Thyroid gland (tissue), 4 donors: ENCODE measurements around the gene SYNM. TPM values are rescaled to one million over a fixed set of nuclear protein-coding genes. Genes with fewer than 3 reads are reported as not detected.

Source experiments
- DNase-seq, 2 donors: peaks; one replicate each; pipeline ENCODE4 v3.0.0-alpha.2; 2019
- H3K27ac ChIP-seq, 3 donors: fragments of 200-600 bp; sonication (generic); 1 replicate in 2 of 3; 2 replicates in 1 of 3; pipeline ENCODE4 v1.5.1; 2016 to 2019; ENCODE audit warnings: mild to moderate bottlenecking in 1 of 3, moderate library complexity in 1 of 3
- H3K27me3 ChIP-seq: fragments of 200-600 bp; sonication (generic); one replicate; pipeline ENCODE4 v1.5.1; 2019
- H3K36me3 ChIP-seq, 2 donors: fragments of 200-600 bp; sonication (generic); one replicate each; pipeline ENCODE4 v1.5.1; 2016 to 2019
- H3K4me1 ChIP-seq, 2 donors: fragments of 200-600 bp; sonication (generic); one replicate each; pipeline ENCODE4 v1.5.1; 2017 to 2019
- H3K4me3 ChIP-seq, 3 donors: fragments of 200-600 bp; sonication (generic); replicated peaks in 1 of 3; 1 replicate in 2 of 3; 2 replicates in 1 of 3; pipeline ENCODE4 v1.5.1; 2016; ENCODE audit warnings: mild to moderate bottlenecking in 1 of 3
- H3K9me3 ChIP-seq: fragments of 200-600 bp; sonication (generic); one replicate; pipeline ENCODE4 v1.5.1; 2017
- POLR2A ChIP-seq, 2 donors: fragments of 450-650 bp; IDR thresholded peaks; one replicate each; pipeline ENCODE4 v1.6.1; 2017; ENCODE audit warnings: antibody characterized with exemption in 2 of 2, mild to moderate bottlenecking in 2 of 2, moderate library complexity in 1 of 2
- WGBS, 2 donors: methylation state at CpG; one replicate each; pipeline ENCODE4 v1.1.5; 2017; 5-methylcytosine and 5-hydroxymethylcytosine counted together
- intact Hi-C: fragments of 100-400 bp; cut with DNase I; formaldehyde crosslinking; loops from one replicate; pipeline ENCODE4 v1.15.1; 2023
- total RNA-seq, 4 donors: library from RNA; depleted of rRNA; stranded (reverse); fragments of >200 nt; gene quantifications; one replicate each; pipeline ENCODE4 v1.2.3, GENCODE V29; 2016
- TF ChIP-seq, protein P1 (sequence below), 6 experiments: fragments of 200-600 bp in 3 of 6; fragments of 450-650 bp in 3 of 6; sonication (generic) in 3 of 6; IDR thresholded peaks; one replicate each; pipeline ENCODE4 v1.5.1; 2016 to 2019; ENCODE audit warnings: antibody characterized with exemption in 6 of 6, mild to moderate bottlenecking in 2 of 6, inconsistent platforms in 1 of 6, moderate library complexity in 1 of 6

The SYNM gene
- total RNA-seq, 4 donors from 2014 or later: 14.8 to 24.8 (median 21.5) TPM

DNA sequence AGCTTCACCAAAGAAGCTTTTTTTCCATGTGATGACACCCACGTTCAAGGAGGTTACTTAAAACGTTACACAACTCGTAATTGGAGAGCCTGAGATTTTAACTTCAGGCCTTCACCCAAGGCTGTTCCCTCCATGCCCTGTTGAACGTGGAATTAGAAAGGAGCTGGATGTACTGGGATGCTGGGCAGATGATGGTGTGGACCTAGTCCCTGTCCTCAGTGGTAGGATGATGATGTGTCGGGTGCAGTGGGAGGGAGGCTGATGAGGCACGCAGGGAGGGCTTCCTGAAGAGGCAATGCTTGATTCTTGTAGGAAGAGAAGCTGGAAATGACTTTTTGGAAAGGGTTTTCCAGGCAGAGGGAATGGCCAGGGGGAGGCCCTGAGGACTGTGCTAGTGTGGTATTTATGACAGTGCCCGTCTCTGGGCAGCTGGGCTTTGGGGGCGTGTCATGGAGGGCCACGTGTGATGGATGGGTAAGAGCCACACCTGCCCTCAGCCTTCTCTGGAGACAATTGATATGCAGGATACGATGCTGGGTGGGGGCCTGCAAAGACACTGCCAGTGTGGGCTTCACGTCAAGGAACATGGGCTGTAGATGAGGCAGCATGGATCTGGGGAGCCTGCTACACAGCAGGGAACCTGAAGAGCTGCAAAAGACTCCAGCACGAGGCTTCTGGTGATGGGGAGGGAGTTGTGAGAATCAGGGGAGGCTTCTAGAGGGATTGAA lies 15.3 kb downstream of the SYNM start:
- no peak overlapping the region for H3K27ac ChIP-seq
- H3K4me1 ChIP-seq: peaks cover 17 to 23% of the 10 kb centered on the region in 2 donors
- no peak overlapping the region for H3K4me3 ChIP-seq
- TF ChIP-seq, protein P1, sequence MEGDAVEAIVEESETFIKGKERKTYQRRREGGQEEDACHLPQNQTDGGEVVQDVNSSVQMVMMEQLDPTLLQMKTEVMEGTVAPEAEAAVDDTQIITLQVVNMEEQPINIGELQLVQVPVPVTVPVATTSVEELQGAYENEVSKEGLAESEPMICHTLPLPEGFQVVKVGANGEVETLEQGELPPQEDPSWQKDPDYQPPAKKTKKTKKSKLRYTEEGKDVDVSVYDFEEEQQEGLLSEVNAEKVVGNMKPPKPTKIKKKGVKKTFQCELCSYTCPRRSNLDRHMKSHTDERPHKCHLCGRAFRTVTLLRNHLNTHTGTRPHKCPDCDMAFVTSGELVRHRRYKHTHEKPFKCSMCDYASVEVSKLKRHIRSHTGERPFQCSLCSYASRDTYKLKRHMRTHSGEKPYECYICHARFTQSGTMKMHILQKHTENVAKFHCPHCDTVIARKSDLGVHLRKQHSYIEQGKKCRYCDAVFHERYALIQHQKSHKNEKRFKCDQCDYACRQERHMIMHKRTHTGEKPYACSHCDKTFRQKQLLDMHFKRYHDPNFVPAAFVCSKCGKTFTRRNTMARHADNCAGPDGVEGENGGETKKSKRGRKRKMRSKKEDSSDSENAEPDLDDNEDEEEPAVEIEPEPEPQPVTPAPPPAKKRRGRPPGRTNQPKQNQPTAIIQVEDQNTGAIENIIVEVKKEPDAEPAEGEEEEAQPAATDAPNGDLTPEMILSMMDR (IDR thresholded peaks at IDR 0.05): no peak
- no peak for TF ChIP-seq POLR2A (IDR thresholded peaks at IDR 0.05)
- intact Hi-C loops: no loop called here
- DNase-seq: no peak
- 86 to 94% methylated on average over 12 of the region's 12 CpGs for WGBS, 2 donors
- no peaks in the 10 kb centered on the region for H3K36me3 ChIP-seq
- H3K27me3 ChIP-seq: no peaks in the 10 kb centered on the region
- H3K9me3 ChIP-seq: no peaks in the 10 kb centered on the region

DNA sequence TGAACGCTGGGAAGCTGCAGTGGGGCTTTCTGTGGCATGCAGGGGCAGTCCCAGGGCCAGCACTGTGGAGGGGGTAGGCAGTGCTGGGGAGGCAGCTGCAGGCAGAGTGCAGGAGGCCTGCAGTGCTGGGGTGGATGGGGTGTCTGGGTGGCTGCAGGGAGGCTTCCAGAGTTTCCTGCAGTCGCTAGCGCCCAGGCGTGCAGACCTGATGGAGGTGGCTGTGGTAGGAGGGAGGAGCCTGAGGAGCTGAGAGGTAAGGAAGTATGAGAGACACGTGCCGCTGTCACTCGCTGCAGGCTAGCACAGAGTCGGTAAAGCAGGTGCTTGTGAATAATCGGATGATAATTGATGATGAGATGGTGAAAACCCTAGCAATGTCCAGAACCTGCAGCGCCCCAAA lies 16.3 kb downstream of the SYNM start:
- H3K27me3 ChIP-seq: no peaks in the 10 kb centered on the region
- H3K9me3 ChIP-seq: no peaks in the 10 kb centered on the region
- intact Hi-C loops: no loop called here
- no peak for TF ChIP-seq POLR2A (IDR thresholded peaks at IDR 0.05)
- TF ChIP-seq, protein P1 (IDR thresholded peaks at IDR 0.05): no peak
- peaks cover 17 to 33% of the 10 kb centered on the region in 2 donors for H3K4me1 ChIP-seq
- WGBS, 2 donors: 75 to 80% methylated on average over 10 of the region's 10 CpGs
- no peak for DNase-seq
- no peak overlapping the region for H3K27ac ChIP-seq
- no peaks in the 10 kb centered on the region for H3K36me3 ChIP-seq
- H3K4me3 ChIP-seq: no peak overlapping the region

DNA sequence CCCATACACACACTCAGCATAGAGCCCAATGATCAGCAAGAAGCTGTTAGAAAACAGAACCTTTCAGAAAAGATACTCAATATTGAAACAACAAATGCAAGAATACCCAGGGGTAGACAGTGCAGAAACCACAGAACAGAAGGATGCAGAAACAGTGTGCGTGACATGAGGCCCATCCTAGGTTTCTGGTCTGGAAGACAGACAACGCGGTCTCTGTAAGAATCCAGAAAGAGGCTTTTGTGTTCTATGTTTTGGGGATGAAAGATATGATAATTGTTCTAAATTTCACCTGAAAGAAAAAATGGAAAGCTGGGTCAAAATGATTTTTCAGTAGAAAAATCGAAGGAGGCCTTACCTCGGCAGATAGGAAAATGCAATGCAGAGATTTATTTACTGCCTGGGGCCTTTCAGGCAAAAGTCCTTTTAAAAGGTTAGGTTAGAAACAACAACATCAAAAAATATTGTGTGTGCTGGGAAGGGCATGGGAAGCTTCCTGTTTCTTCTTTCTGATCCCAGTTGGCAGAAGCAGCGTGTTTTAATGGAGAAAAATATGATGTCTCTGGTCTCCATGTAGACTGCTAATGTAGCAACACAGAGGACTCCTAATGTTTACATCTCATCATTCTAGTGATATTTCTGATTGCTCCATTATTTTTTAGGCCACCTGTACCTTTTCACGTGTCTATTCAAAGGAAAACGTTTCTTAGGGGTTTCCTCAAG lies 17.0 kb downstream of the SYNM start:
- Histone ChIP-seq H3K27me3 (no peaks in the 10 kb centered on the region), H3K4me3 (no peak overlapping the region), H3K9me3 (no peaks in the 10 kb centered on the region), H3K36me3 (no peaks in the 10 kb centered on the region), H3K27ac (no peak overlapping the region), H3K4me1 (peaks cover 17 to 35% of the 10 kb centered on the region in 2 donors)
- TF ChIP-seq POLR2A (IDR thresholded peaks at IDR 0.05): no peak
- TF ChIP-seq, protein P1 (IDR thresholded peaks at IDR 0.05): no peak
- intact Hi-C loops: no loop called here
- DNase-seq: no peak
- WGBS, 2 donors: 84 to 88% methylated on average over 8 of the region's 8 CpGs

DNA sequence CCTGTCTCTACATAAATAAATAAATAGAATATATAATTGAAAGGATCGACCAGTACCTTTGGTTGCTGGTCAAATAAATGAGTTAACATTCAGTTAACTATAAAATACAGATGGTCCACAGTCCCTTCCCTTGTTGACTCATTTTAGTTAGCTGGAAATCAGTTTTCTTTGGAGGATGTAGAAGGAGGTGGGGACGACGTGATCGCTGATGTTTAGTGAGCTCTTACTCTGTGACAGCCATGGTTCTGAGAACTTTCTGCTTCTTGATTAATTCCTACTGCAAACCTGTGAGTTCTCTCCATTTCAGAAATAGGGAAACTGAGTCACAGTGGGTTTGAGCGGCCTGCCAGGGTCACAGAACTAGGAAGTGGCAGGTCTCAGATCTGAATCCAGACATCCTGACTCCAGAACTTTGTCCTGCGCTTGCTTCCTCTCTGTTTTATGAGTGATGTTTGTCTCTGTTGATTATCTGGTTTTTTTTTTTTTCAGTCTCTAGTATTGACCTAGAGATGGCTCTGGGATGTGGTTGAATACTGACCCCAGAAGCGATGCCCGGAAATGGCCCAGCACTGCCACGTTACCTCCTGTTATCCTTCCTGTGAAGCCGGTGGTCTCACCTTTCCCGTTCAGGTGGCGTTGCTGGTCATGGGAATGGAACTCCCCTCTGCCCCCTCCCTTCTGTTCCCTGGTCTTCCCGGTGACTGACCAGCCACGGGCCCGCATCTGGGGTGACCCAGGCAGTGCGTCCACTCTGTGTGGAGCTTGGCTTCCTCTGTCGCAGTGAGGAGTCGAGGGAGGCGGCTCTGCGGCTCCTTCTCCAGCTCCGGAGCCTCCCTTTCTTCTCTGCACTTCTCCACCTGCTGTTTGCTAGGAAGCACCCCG lies 18.2 kb downstream of the SYNM start:
- H3K27me3 ChIP-seq: no peaks in the 10 kb centered on the region
- WGBS, 2 donors: 63 to 67% methylated on average over 17 to 22 of the region's 22 CpGs
- no peaks in the 10 kb centered on the region for H3K36me3 ChIP-seq
- peak overlapping the region; percentile 78 to 91 (median 82) for H3K27ac ChIP-seq
- H3K4me3 ChIP-seq: no peak overlapping the region
- intact Hi-C loops: no loop called here
- no peak for DNase-seq
- H3K4me1 ChIP-seq: peaks cover 17 to 35% of the 10 kb centered on the region in 2 donors
- H3K9me3 ChIP-seq: no peaks in the 10 kb centered on the region
- peak in 1 of 2 donors; percentile 4 for TF ChIP-seq POLR2A (IDR thresholded peaks at IDR 0.05)
- TF ChIP-seq, protein P1 (IDR thresholded peaks at IDR 0.05): no peak
